HEK293 (cell line): ENCODE results near the gene CPTP.

Experiments
- CTCF ChIP-seq: fragments of 450-650 bp; formaldehyde crosslinking; IDR thresholded peaks from 2 replicates; pipeline ENCODE4 v1.5.1; 2016; ENCODE audit warnings: missing biosample characterization, missing genetic modification characterization
- GLIS2 ChIP-seq: fragments of 450-650 bp; formaldehyde crosslinking; IDR thresholded peaks from 2 replicates; pipeline ENCODE4 v1.5.1; 2016; ENCODE audit warnings: missing biosample characterization, missing genetic modification characterization
- KLF7 ChIP-seq: fragments of 450-650 bp; formaldehyde crosslinking; IDR thresholded peaks from 2 replicates; pipeline ENCODE4 v1.5.1; 2016; ENCODE audit warnings: missing biosample characterization, missing genetic modification characterization, borderline replicate concordance
- KLF8 ChIP-seq: fragments of 450-650 bp; formaldehyde crosslinking; IDR thresholded peaks from 2 replicates; pipeline ENCODE4 v1.5.1; 2016; ENCODE audit warnings: missing biosample characterization, missing genetic modification characterization
- SP3 ChIP-seq: fragments of 450-650 bp; formaldehyde crosslinking; IDR thresholded peaks from 2 replicates; pipeline ENCODE4 v1.5.1; 2016; ENCODE audit warnings: missing biosample characterization, missing genetic modification characterization
- ZBTB1 ChIP-seq: fragments of 450-650 bp; formaldehyde crosslinking; IDR thresholded peaks from 2 replicates; pipeline ENCODE4 v1.5.1; 2016; ENCODE audit warnings: missing biosample characterization, missing genetic modification characterization
- ZBTB20 ChIP-seq: fragments of 450-650 bp; formaldehyde crosslinking; IDR thresholded peaks from 2 replicates; pipeline ENCODE4 v1.5.1; 2016; ENCODE audit warnings: missing biosample characterization, missing genetic modification characterization
- ZFP3 ChIP-seq: fragments of 450-650 bp; formaldehyde crosslinking; IDR thresholded peaks from 2 replicates; pipeline ENCODE4 v1.5.1; 2016; ENCODE audit warnings: low read depth, missing biosample characterization, missing genetic modification characterization
- ZNF112 ChIP-seq: fragments of 450-650 bp; formaldehyde crosslinking; IDR thresholded peaks from 2 replicates; pipeline ENCODE4 v1.5.0; 2017; ENCODE audit warnings: missing biosample characterization, missing genetic modification characterization
- ZNF221 ChIP-seq: fragments of 450-650 bp; formaldehyde crosslinking; IDR thresholded peaks from 2 replicates; pipeline ENCODE4 v1.5.1; 2017; ENCODE audit warnings: missing biosample characterization, missing genetic modification characterization, borderline replicate concordance
- ZNF223 ChIP-seq: fragments of 450-650 bp; formaldehyde crosslinking; IDR thresholded peaks from 2 replicates; pipeline ENCODE4 v1.5.1; 2016; ENCODE audit warnings: missing biosample characterization, missing genetic modification characterization
- ZNF24 ChIP-seq: fragments of 450-650 bp; formaldehyde crosslinking; IDR thresholded peaks from 2 replicates; pipeline ENCODE4 v1.5.1; 2016; ENCODE audit warnings: missing biosample characterization, missing genetic modification characterization
- ZNF324 ChIP-seq: fragments of 450-650 bp; formaldehyde crosslinking; IDR thresholded peaks from 2 replicates; pipeline ENCODE4 v1.5.1; 2016; ENCODE audit warnings: missing biosample characterization, missing genetic modification characterization
- ZNF391 ChIP-seq: fragments of 450-650 bp; formaldehyde crosslinking; IDR thresholded peaks from 2 replicates; pipeline ENCODE4 v1.5.1; 2016; ENCODE audit warnings: low read depth, missing biosample characterization, missing genetic modification characterization, borderline replicate concordance
- ZNF514 ChIP-seq: fragments of 450-650 bp; formaldehyde crosslinking; IDR thresholded peaks from 2 replicates; pipeline ENCODE4 v1.5.1; 2016; ENCODE audit warnings: missing biosample characterization, missing genetic modification characterization
- ZNF530 ChIP-seq: fragments of 450-650 bp; formaldehyde crosslinking; IDR thresholded peaks from 2 replicates; pipeline ENCODE4 v1.5.1; 2016; ENCODE audit warnings: low read depth, missing biosample characterization, missing genetic modification characterization
- ZNF561 ChIP-seq: fragments of 450-650 bp; IDR thresholded peaks from 2 replicates; pipeline ENCODE4 v1.5.1; 2018; ENCODE audit warnings: missing biosample characterization, missing genetic modification characterization, borderline replicate concordance
- ZNF610 ChIP-seq: fragments of 450-650 bp; formaldehyde crosslinking; IDR thresholded peaks from 2 replicates; pipeline ENCODE4 v1.5.1; 2016; ENCODE audit warnings: missing biosample characterization, missing genetic modification characterization, borderline replicate concordance
- ZNF621 ChIP-seq: fragments of 450-650 bp; formaldehyde crosslinking; IDR thresholded peaks from 2 replicates; pipeline ENCODE4 v1.5.1; 2017; ENCODE audit warnings: missing biosample characterization, missing genetic modification characterization
- ZNF664 ChIP-seq: fragments of 450-650 bp; formaldehyde crosslinking; IDR thresholded peaks from 2 replicates; pipeline ENCODE4 v1.5.1; 2016; ENCODE audit warnings: missing biosample characterization, missing genetic modification characterization
- ZNF707 ChIP-seq: fragments of 450-650 bp; formaldehyde crosslinking; IDR thresholded peaks from 2 replicates; pipeline ENCODE4 v1.5.1; 2016; ENCODE audit warnings: missing biosample characterization, missing genetic modification characterization
- ZNF791 ChIP-seq: fragments of 450-650 bp; formaldehyde crosslinking; IDR thresholded peaks from 2 replicates; pipeline ENCODE4 v1.5.1; 2016; ENCODE audit warnings: missing biosample characterization, missing genetic modification characterization
- ZNF830 ChIP-seq: fragments of 450-650 bp; IDR thresholded peaks from 2 replicates; pipeline ENCODE4 v1.5.0; 2018; ENCODE audit warnings: missing biosample characterization, missing genetic modification characterization, low read depth, mild to moderate bottlenecking, moderate library complexity
- ZSCAN23 ChIP-seq: fragments of 450-650 bp; formaldehyde crosslinking; IDR thresholded peaks from 2 replicates; pipeline ENCODE4 v1.5.1; 2016; ENCODE audit warnings: missing biosample characterization, missing genetic modification characterization
- TF ChIP-seq, protein P1 (sequence below): fragments of 450-650 bp; formaldehyde crosslinking; conservative IDR thresholded peaks from 2 replicates; pipeline ENCODE4 v1.5.1; 2016; ENCODE audit warnings: low read depth, missing biosample characterization, missing genetic modification characterization
- TF ChIP-seq, protein P2 (sequence below): fragments of 450-650 bp; formaldehyde crosslinking; IDR thresholded peaks from 2 replicates; pipeline ENCODE4 v1.5.0; 2017; ENCODE audit warnings: missing biosample characterization, missing genetic modification characterization, borderline replicate concordance
- TF ChIP-seq, protein P3 (sequence below): fragments of 450-650 bp; formaldehyde crosslinking; IDR thresholded peaks from 2 replicates; pipeline ENCODE4 v1.5.1; 2016; ENCODE audit warnings: missing biosample characterization, missing genetic modification characterization

The CPTP gene

DNA sequence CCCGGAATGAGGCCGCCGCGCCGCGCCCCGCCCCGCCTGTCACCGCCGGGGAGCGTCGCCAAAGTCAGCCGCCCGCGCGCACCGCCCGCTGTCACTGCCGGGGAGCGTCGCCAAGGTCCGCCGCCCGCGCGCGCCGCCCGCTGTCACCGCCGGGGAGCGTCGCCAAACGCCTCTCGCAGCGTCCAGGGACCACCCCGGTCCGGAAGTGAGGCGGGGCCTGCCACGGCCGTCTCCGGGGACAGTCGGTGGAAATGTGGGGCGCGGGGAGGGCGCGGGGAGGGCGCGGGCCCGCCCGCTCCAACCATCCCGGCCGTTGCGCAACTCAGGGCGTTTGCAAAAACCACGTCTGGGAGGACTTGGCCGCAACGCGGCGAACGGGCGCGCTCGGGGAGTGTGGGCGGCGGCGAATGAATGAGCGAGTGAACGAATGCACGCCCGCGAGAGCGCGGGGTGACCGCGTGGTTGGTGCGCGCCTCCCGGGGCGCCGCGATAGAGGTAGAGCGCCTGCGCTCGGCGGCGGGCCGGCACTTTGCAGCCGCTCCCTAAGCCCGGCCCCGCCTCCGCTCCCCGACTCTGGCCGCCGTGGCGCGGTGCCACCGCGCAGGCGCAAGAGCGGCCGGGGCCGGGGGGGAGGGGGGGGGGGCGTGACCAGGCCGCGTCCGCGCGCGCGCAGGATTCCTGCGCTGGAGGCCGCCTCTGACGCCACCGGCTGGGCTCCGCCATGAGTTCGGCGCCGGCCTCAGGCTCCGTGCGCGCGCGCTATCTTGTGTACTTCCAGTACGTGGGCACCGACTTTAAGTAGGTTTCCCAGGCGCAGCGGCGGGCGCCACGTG is 16.5 kb upstream of the CPTP start, which contains the start of the genes ACAP3 and PUSL1 (continued):
- TF ChIP-seq, protein P1, sequence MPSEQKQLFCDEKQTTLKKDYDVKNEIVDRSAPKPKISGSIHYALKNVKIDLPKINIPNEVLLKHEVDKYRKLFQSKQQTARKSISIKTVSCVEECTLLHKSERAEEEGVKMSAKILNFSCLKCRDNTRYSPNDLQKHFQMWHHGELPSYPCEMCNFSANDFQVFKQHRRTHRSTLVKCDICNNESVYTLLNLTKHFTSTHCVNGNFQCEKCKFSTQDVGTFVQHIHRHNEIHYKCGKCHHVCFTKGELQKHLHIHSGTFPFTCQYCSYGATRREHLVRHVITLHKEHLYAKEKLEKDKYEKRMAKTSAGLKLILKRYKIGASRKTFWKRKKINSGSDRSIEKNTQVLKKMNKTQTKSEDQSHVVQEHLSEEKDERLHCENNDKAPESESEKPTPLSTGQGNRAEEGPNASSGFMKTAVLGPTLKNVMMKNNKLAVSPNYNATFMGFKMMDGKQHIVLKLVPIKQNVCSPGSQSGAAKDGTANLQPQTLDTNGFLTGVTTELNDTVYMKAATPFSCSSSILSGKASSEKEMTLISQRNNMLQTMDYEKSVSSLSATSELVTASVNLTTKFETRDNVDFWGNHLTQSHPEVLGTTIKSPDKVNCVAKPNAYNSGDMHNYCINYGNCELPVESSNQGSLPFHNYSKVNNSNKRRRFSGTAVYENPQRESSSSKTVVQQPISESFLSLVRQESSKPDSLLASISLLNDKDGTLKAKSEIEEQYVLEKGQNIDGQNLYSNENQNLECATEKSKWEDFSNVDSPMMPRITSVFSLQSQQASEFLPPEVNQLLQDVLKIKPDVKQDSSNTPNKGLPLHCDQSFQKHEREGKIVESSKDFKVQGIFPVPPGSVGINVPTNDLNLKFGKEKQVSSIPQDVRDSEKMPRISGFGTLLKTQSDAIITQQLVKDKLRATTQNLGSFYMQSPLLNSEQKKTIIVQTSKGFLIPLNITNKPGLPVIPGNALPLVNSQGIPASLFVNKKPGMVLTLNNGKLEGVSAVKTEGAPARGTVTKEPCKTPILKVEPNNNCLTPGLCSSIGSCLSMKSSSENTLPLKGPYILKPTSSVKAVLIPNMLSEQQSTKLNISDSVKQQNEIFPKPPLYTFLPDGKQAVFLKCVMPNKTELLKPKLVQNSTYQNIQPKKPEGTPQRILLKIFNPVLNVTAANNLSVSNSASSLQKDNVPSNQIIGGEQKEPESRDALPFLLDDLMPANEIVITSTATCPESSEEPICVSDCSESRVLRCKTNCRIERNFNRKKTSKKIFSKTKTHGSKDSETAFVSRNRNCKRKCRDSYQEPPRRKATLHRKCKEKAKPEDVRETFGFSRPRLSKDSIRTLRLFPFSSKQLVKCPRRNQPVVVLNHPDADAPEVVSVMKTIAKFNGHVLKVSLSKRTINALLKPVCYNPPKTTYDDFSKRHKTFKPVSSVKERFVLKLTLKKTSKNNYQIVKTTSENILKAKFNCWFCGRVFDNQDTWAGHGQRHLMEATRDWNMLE (tag by site-specific recombination) = no peak
- no peak for TF ChIP-seq ZNF221
- TF ChIP-seq, protein P2, sequence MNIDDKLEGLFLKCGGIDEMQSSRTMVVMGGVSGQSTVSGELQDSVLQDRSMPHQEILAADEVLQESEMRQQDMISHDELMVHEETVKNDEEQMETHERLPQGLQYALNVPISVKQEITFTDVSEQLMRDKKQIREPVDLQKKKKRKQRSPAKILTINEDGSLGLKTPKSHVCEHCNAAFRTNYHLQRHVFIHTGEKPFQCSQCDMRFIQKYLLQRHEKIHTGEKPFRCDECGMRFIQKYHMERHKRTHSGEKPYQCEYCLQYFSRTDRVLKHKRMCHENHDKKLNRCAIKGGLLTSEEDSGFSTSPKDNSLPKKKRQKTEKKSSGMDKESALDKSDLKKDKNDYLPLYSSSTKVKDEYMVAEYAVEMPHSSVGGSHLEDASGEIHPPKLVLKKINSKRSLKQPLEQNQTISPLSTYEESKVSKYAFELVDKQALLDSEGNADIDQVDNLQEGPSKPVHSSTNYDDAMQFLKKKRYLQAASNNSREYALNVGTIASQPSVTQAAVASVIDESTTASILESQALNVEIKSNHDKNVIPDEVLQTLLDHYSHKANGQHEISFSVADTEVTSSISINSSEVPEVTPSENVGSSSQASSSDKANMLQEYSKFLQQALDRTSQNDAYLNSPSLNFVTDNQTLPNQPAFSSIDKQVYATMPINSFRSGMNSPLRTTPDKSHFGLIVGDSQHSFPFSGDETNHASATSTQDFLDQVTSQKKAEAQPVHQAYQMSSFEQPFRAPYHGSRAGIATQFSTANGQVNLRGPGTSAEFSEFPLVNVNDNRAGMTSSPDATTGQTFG = no peak
- TF ChIP-seq ZBTB1 = peak; percentile 87; the same call in 1 of the 2 replicates
- no peak for TF ChIP-seq ZNF514
- no peak for TF ChIP-seq ZNF791 (tag by site-specific recombination)
- TF ChIP-seq ZFP3 (tag by site-specific recombination) = no peak
- no peak for TF ChIP-seq ZNF830 (tag by site-specific recombination)
- peak; percentile 47; the same call in 1 of the 2 replicates for TF ChIP-seq CTCF (tag by site-specific recombination)
- peak; percentile 98 for TF ChIP-seq GLIS2
- TF ChIP-seq SP3 (tag by site-specific recombination) = peak; percentile 76
- peak; percentile 84; the same call in 1 of the 2 replicates for TF ChIP-seq KLF7 (tag by site-specific recombination)
- TF ChIP-seq ZNF223 (tag by site-specific recombination) = no peak
- TF ChIP-seq, protein P3, sequence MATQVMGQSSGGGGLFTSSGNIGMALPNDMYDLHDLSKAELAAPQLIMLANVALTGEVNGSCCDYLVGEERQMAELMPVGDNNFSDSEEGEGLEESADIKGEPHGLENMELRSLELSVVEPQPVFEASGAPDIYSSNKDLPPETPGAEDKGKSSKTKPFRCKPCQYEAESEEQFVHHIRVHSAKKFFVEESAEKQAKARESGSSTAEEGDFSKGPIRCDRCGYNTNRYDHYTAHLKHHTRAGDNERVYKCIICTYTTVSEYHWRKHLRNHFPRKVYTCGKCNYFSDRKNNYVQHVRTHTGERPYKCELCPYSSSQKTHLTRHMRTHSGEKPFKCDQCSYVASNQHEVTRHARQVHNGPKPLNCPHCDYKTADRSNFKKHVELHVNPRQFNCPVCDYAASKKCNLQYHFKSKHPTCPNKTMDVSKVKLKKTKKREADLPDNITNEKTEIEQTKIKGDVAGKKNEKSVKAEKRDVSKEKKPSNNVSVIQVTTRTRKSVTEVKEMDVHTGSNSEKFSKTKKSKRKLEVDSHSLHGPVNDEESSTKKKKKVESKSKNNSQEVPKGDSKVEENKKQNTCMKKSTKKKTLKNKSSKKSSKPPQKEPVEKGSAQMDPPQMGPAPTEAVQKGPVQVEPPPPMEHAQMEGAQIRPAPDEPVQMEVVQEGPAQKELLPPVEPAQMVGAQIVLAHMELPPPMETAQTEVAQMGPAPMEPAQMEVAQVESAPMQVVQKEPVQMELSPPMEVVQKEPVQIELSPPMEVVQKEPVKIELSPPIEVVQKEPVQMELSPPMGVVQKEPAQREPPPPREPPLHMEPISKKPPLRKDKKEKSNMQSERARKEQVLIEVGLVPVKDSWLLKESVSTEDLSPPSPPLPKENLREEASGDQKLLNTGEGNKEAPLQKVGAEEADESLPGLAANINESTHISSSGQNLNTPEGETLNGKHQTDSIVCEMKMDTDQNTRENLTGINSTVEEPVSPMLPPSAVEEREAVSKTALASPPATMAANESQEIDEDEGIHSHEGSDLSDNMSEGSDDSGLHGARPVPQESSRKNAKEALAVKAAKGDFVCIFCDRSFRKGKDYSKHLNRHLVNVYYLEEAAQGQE (tag by site-specific recombination) = no peak
- no peak for TF ChIP-seq ZNF621 (tag by site-specific recombination)
- TF ChIP-seq ZNF610 (tag by site-specific recombination) = peak; percentile 67
- TF ChIP-seq ZBTB20 (tag by site-specific recombination) = peak; percentile 48; the same call in 1 of the 2 replicates
- TF ChIP-seq ZNF530 = no peak
- TF ChIP-seq ZNF707 (tag by site-specific recombination) = no peak
- TF ChIP-seq ZNF24 = peak; percentile 100
- TF ChIP-seq ZNF324 (tag by site-specific recombination) = peak; percentile 94
- peak; percentile 59; the same call in 1 of the 2 replicates for TF ChIP-seq ZSCAN23 (tag by site-specific recombination)
- TF ChIP-seq ZNF664 (tag by site-specific recombination) = no peak
- TF ChIP-seq KLF8 (tag by site-specific recombination) = peak; percentile 98
- TF ChIP-seq ZNF561 = peak; percentile 85; the same call in 1 of the 2 replicates
- TF ChIP-seq ZNF391 (tag by site-specific recombination) = peak; percentile 80; the same call in 1 of the 2 replicates
- no peak for TF ChIP-seq ZNF112 (tag by site-specific recombination)
